Astrocyte of the cerebellum (primary cell): ENCODE measurements around the gene TUBGCP3.

Experiments
- DNase-seq: peaks from one replicate; pipeline ENCODE4 v3.0.0-alpha.2; 2011; ENCODE audit warnings: low read depth
- H3K4me3 ChIP-seq: 2 replicates; pipeline ENCODE4 v1.5.1; 2011; ENCODE audit warnings: mild to moderate bottlenecking, low read depth, low read length, moderate library complexity
- in situ Hi-C: cut with HindIII; loops from 2 replicates; pipeline ENCODE4 v1.10.0; 2017; ENCODE audit warnings: low sequenced_read_pairs
- TF ChIP-seq, protein P1 (sequence below): IDR thresholded peaks from 2 replicates; pipeline ENCODE4 v1.5.1; 2012; ENCODE audit warnings: low read length, low read depth, moderate library complexity, mild to moderate bottlenecking; ENCODE audit errors: missing control alignments

The TUBGCP3 gene

DNA sequence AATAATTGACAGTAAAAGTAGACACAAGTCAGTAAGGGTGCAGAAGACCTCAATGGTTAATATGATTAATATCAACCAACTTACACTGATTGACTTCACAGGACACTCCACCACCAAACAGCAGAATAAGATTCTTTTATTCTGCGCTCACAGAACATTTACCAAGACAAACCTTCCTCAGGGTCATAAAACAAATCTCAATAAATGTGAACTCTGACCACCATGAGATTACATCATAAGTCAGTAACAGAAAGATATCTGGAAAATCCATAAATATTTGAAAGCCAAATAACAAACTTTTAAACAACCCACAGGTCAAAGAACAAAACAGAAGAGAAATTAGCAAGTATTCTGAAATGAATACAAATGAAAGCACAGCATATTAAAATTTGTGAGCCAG, 112.1 kb downstream of the TUBGCP3 start:
- DNase-seq: no peak
- TF ChIP-seq, protein P1, sequence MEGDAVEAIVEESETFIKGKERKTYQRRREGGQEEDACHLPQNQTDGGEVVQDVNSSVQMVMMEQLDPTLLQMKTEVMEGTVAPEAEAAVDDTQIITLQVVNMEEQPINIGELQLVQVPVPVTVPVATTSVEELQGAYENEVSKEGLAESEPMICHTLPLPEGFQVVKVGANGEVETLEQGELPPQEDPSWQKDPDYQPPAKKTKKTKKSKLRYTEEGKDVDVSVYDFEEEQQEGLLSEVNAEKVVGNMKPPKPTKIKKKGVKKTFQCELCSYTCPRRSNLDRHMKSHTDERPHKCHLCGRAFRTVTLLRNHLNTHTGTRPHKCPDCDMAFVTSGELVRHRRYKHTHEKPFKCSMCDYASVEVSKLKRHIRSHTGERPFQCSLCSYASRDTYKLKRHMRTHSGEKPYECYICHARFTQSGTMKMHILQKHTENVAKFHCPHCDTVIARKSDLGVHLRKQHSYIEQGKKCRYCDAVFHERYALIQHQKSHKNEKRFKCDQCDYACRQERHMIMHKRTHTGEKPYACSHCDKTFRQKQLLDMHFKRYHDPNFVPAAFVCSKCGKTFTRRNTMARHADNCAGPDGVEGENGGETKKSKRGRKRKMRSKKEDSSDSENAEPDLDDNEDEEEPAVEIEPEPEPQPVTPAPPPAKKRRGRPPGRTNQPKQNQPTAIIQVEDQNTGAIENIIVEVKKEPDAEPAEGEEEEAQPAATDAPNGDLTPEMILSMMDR: no peak
- in situ Hi-C loops: no loop called here
- no peak overlapping the region for H3K4me3 ChIP-seq

DNA sequence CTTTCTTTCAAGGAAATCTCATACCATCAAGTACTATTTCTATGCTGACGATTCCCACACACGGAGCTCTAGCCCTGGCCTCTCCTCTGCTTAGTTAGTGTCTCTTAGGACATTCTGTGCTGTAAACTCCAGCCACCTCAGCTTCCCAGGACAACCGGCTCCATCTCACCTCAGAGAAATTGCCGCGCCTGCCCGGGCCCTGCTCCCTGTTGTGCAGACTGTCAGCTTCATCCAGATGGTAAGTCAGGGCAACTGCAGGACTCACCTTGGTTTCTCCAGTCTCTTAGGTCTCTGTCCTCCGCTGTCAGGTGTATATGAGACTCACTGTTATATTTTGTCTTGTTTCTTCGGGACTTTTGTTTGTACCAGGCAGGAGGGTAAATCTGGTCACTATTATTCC, 113.1 kb downstream of the TUBGCP3 start:
- no peak overlapping the region for H3K4me3 ChIP-seq
- DNase-seq: no peak
- TF ChIP-seq, protein P1: no peak
- in situ Hi-C loops: no loop called here

DNA sequence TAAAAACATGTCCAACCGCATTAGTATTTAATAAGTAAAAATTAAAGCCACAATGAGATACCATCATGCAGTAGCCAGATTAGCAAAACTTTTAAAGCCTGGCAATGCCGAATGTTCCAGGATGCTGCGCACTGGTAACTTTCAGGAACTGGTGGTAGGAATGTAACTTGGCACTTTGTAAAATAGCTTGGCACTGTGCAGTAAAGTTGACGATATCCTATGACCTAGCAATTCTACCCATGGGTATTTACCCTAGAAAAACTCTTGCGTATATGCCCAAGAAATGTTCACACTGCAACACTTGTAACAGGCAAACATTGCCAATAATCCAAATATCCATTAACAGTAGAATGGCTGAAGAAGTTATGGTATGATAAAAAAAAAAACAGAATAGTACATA, 114.1 kb downstream of the TUBGCP3 start:
- TF ChIP-seq, protein P1: no peak
- in situ Hi-C loops: no loop called here
- DNase-seq: no peak
- H3K4me3 ChIP-seq: no peak overlapping the region

DNA sequence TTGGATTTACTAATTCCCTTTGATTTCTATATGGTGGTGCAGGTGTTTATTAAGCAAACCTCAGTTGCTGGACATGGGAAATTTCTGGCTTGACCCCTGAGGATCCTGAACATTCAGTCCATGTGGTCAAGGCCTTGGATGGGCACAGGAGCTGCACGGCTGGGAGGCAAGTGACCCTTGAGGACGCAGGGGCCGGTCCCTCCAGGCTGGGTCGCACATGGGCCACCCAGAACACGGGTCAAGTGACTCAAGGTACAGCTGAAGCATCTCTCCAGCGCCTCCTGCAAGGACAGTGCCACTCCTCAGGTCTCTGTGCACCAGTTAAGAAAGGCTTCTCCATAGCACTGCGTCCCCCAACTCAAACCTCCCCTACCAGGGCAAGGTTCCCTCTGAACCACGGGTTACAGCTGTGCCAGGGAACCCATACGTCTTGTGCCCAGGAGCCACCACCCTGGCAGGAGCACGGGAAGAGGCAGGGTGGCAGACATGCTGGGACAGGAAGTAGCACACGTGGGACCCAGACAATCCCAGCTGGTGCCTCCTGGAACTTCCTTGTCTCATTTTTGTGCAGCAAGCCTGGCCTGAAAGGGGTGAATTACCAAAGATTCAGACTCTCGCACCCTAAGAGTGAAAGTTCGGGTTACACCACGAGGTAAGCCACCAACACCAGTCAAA, 118.7 kb downstream of the TUBGCP3 start:
- TF ChIP-seq, protein P1: no peak
- in situ Hi-C loops: no loop called here

DNA sequence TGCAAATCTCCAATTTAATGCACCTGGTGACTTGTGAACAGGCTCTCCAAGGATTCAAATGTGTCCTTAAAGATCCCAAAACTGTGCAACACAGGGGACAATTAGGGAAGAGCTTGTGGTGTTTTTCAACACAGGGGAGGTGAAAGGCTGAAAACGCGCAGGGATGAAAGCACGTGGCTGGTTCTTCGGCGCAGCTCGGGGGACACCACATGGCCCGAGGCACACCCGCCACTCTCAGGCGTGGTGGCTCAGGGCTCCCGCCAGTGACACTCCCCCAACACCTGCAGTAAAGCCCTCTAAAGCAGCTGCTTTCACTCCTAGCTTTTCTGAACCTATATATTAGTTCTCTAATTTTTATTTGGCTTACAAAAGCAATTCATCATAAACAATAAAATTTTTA, 119.9 kb downstream of the TUBGCP3 start:
- in situ Hi-C loops: no loop called here
- no peak overlapping the region for H3K4me3 ChIP-seq
- TF ChIP-seq, protein P1: no peak
- DNase-seq: no peak

More for the DNA sequence above, 118.7 kb downstream of the TUBGCP3 start:
- no peak for DNase-seq
- no peak overlapping the region for H3K4me3 ChIP-seq

DNA sequence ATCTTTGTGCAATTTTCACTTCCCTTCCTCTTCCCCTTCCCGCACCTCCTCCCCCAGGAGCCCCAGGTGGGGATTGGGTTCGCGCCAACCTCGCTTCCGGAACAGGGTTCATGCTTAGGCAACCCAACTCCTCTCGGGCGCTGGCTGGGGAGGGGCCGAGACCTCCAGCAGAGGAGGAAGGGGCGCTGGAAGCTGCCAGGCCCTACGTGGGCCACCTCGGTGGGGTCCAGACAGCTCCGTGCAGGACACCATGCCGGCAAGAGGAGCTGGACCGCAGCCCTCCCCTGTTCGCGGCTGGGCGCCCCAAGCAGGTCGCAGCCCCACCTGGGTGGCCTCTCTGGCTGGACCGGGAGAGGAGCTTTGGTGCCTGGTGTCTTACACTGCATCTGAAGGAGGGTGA, 120.7 kb downstream of the TUBGCP3 start:
- TF ChIP-seq, protein P1: no peak
- no peak overlapping the region for H3K4me3 ChIP-seq
- in situ Hi-C loops: no loop called here
- no peak for DNase-seq
